GM12878 (cell line): ENCODE measurements around the gene USP11. TPM values are rescaled to one million over a fixed set of nuclear protein-coding genes. Genes with fewer than 3 reads are reported as not detected.

Experiments
- ATAC-seq: fragments of 200-7000 bp; cut with Tn5 transposase; 3 replicates; pipeline ENCODE4 v1.9.1; 2020; ENCODE audit warnings: mild to moderate bottlenecking, moderate library complexity
- BruUV-seq: library from RNA; stranded (reverse); fragments of 400-500 nt; replicated peaks from 2 replicates; lab custom pipeline; 2021; lab: Mats Ljungman, UMichigan
- CTCF ChIA-PET: fragments of 300-600 bp; sonication (Branson Sonifier 250); formaldehyde crosslinking; extraction: SDS; loops from one replicate; lab custom pipeline; 2021; ENCODE audit warnings: inconsistent platforms; lab: Yijun Ruan, JAX
- POLR2A ChIA-PET: fragments of 350-600 bp; formaldehyde crosslinking; extraction: SDS; loops from one replicate; lab custom pipeline; 2021; ENCODE audit warnings: inconsistent platforms; lab: Charles Lee
- RAD21 ChIA-PET: fragments of 300-600 bp; sonication (Branson Sonifier 250); formaldehyde crosslinking; loops from one replicate; lab custom pipeline; 2023; ENCODE audit warnings: antibody characterized with exemption; ENCODE audit not compliant: unreplicated experiment; lab: Charles Lee
- SMC1A ChIA-PET: fragments of 300-600 bp; sonication (Branson Sonifier 250); formaldehyde crosslinking; loops from one replicate; lab custom pipeline; 2023; ENCODE audit not compliant: unreplicated experiment, uncharacterized antibody; lab: Charles Lee
- DNase-seq: peaks from one replicate; pipeline ENCODE4 v3.0.0-alpha.2; 2011; ENCODE audit warnings: low read depth, low spot score
- FAIRE-seq: peaks from 3 replicates; lab custom pipeline; 2011; peaks lifted over from hg19 to GRCh38; lab: Jason Lieb, UNC
- H2AFZ ChIP-seq: 2 replicates; pipeline ENCODE4 v1.6.0; 2011; ENCODE audit warnings: low read depth, low read length, control low read depth; ENCODE audit not compliant: control insufficient read depth
- H3K27ac ChIP-seq: 2 replicates; pipeline ENCODE4 v1.5.1; 2011; ENCODE audit warnings: control low read depth; ENCODE audit not compliant: control insufficient read depth, insufficient read depth
- H3K27me3 ChIP-seq, 2 experiments: replicated peaks in 1 of 2; 2 replicates each; pipeline versions ENCODE4 v1.6.0 to v1.6.1; 2011; ENCODE audit warnings: low read length in 1 of 2; ENCODE audit not compliant: control insufficient read depth in 2 of 2, insufficient read depth in 2 of 2
- H3K36me3 ChIP-seq, 2 experiments: 2 replicates each; pipeline ENCODE4 v1.5.1; 2011; ENCODE audit warnings: low read length in 1 of 2; ENCODE audit not compliant: control insufficient read depth in 2 of 2, insufficient read depth in 2 of 2
- H3K4me1 ChIP-seq: 2 replicates; pipeline ENCODE4 v1.6.1; 2011; ENCODE audit warnings: mild to moderate bottlenecking, low read length, moderate library complexity, mixed read lengths; ENCODE audit not compliant: control insufficient read depth, insufficient read depth
- H3K4me2 ChIP-seq: 2 replicates; pipeline ENCODE4 v1.6.0; 2011; ENCODE audit warnings: control low read depth; ENCODE audit not compliant: control insufficient read depth, insufficient read depth
- H3K4me3 ChIP-seq: fragments of 200-600 bp; sonication (generic); 2 replicates; pipeline ENCODE4 v1.5.1; 2016
- H3K79me2 ChIP-seq: 2 replicates; pipeline ENCODE4 v1.6.0; 2011; ENCODE audit warnings: low read length; ENCODE audit not compliant: control insufficient read depth, insufficient read depth
- H3K9ac ChIP-seq: 2 replicates; pipeline ENCODE4 v1.8.0; 2011; ENCODE audit warnings: low read length, control low read depth, mixed read lengths; ENCODE audit not compliant: control insufficient read depth, insufficient read depth
- H3K9me3 ChIP-seq: replicated peaks from 3 replicates; pipeline ENCODE4 v1.5.1; 2011; ENCODE audit warnings: mild to moderate bottlenecking, low read length; ENCODE audit not compliant: control insufficient read depth, insufficient read depth
- H4K20me1 ChIP-seq: 2 replicates; pipeline ENCODE4 v1.6.0; 2011; ENCODE audit not compliant: control insufficient read depth, insufficient read depth
- CREB1 ChIP-seq: IDR thresholded peaks from 2 replicates; pipeline ENCODE4 v1.6.1; 2012; ENCODE audit warnings: low read depth, mild to moderate bottlenecking, inconsistent platforms
- SMAD5 ChIP-seq: IDR thresholded peaks from 2 replicates; pipeline ENCODE4 v1.6.1; 2016; ENCODE audit warnings: antibody characterized with exemption, low read depth
- TARDBP ChIP-seq: IDR thresholded peaks from 2 replicates; pipeline ENCODE4 v1.6.1; 2016; ENCODE audit warnings: borderline replicate concordance
- TCF7 ChIP-seq: IDR thresholded peaks from 2 replicates; pipeline ENCODE4 v1.6.1; 2014; ENCODE audit warnings: antibody characterized with exemption, borderline replicate concordance
- ZBTB33 ChIP-seq: fragments of 450-650 bp; IDR thresholded peaks from 2 replicates; pipeline ENCODE4 v1.6.1; 2017; ENCODE audit warnings: mild to moderate bottlenecking
- ZNF207 ChIP-seq: fragments of 450-650 bp; IDR thresholded peaks from 2 replicates; pipeline ENCODE4 v1.6.1; 2014; ENCODE audit warnings: antibody characterized with exemption, mild to moderate bottlenecking, borderline replicate concordance
- WGBS: methylation state at CpG from one replicate; pipeline ENCODE4 v1.1.6; 2016; ENCODE audit warnings: low lambda C conversion rate; ENCODE audit not compliant: insufficient replicate concordance, insufficient coverage; ENCODE audit errors: missing lambda C conversion rate; 5-methylcytosine and 5-hydroxymethylcytosine counted together
- in situ Hi-C: fragments of 300-500 bp; cut with MboI; formaldehyde crosslinking; loops from 9 replicates; pipeline ENCODE4 v1.14.3; 2018; ENCODE audit warnings: mixed read lengths
- intact Hi-C: fragments of 100-400 bp; cut with micrococcal nuclease; formaldehyde crosslinking; loops from one replicate; pipeline ENCODE4 v1.14.2; 2022; ENCODE audit not compliant: unreplicated experiment
- polyA plus RNA-seq, 11 experiments: library from polyadenylated mRNA; depleted of rRNA in 4 of 11; unstranded in 6 of 11; stranded (reverse) in 5 of 11; fragments of >200 nt; fragmentation: Nextera tagmentation in 4 of 11; fragmentation: Illumina TruSeq in 1 of 11; extraction: Ambion mirVana in 4 of 11; extraction: Trizol in 1 of 11; gene quantifications; 1 replicate in 1 of 11; 2 replicates in 10 of 11; pipeline versions ENCODE4 v1.2.1 to v1.2.3, GENCODE V29; 2011 to 2016; ENCODE audit warnings: inconsistent platforms in 2 of 11, missing spikeins in 2 of 11, low read depth in 1 of 11
- total RNA-seq, 4 experiments: library from RNA; depleted of rRNA in 3 of 4; stranded (reverse); fragments of >200 nt in 3 of 4; fragmentation: Illumina TruSeq in 1 of 4; extraction: Trizol in 1 of 4; gene quantifications; 2 replicates each; pipeline versions ENCODE4 v1.2.1 to v1.2.3, GENCODE V29; 2013 to 2021
- TF ChIP-seq, protein P1 (sequence below): IDR thresholded peaks from 2 replicates; pipeline ENCODE4 v1.6.1; 2012; ENCODE audit warnings: mild to moderate bottlenecking, low read depth, low read length

Gene USP11
- total and polyA plus RNA-seq, 10 of the 15 experiments (the other 5 are each of a cell fraction or from before 2014, with no cell fraction given), result 3.3 to 44.0 (median 20.9) TPM

- intact Hi-C loops, result no loop called here
- H3K27me3 ChIP-seq, result no peaks in the 10 kb centered on the region
- H3K36me3 ChIP-seq, result no peaks in the 10 kb centered on the region
- ChIA-PET CTCF (interaction anchor here (1.1 kb wide), 1 partner anchor 16 kb away, joined by 3 read pairs; no protein-coding TSS in a partner anchor), SMC1A (no interaction called here)
- BruUV-seq, result no TSS peak
- no peaks in the 10 kb centered on the region for H4K20me1 ChIP-seq
- no peak for ATAC-seq
- H2AFZ ChIP-seq, result no peak overlapping the region
- no peak overlapping the region for H3K9ac ChIP-seq
- DNase-seq, result no peak
- no peak overlapping the region for H3K4me2 ChIP-seq
- no peak overlapping the region for H3K4me3 ChIP-seq
- H3K79me2 ChIP-seq, result no peaks in the 10 kb centered on the region
- TF ChIP-seq ZNF207, result no peak
- no peak for TF ChIP-seq ZBTB33
- TF ChIP-seq, all 136 proteins: peak for 0
- in situ Hi-C loops, result no loop called here
- ChIA-PET RAD21 (no interaction called here), POLR2A (no interaction called here)
- 60% methylated on average over 5 of the region's 5 CpGs for WGBS
- Histone ChIP-seq H3K9me3 (no peaks in the 10 kb centered on the region), H3K27ac (no peak overlapping the region), H3K4me1 (no peaks in the 10 kb centered on the region)
- no peak for FAIRE-seq
These were observed 64.1 kb downstream of the USP11 start for GRCh38 chrX:47296766-47297365.

- SMC1A ChIA-PET, result no interaction called here
- H3K4me1 ChIP-seq, result no peaks in the 10 kb centered on the region
- no peak overlapping the region for H3K4me2 ChIP-seq
- no peaks in the 10 kb centered on the region for H4K20me1 ChIP-seq
- RAD21 ChIA-PET, result no interaction called here
- no peaks in the 10 kb centered on the region for H3K36me3 ChIP-seq
- no peaks in the 10 kb centered on the region for H3K27me3 ChIP-seq
- ATAC-seq (no peak), FAIRE-seq (no peak), DNase-seq (no peak)
- no peak overlapping the region for H2AFZ ChIP-seq
- in situ Hi-C loops (no loop called here), intact Hi-C loops (no loop called here)
- CTCF ChIA-PET, result interaction anchor here (1.1 kb wide), 1 partner anchor 15 kb away, joined by 3 read pairs; no protein-coding TSS in a partner anchor
- H3K27ac ChIP-seq, result no peak overlapping the region
- WGBS, result 42% methylated on average over 5 of the region's 5 CpGs
- no peak overlapping the region for H3K9ac ChIP-seq
- POLR2A ChIA-PET, result no interaction called here
- BruUV-seq, result no TSS peak
- no peaks in the 10 kb centered on the region for H3K9me3 ChIP-seq
- no peak overlapping the region for H3K4me3 ChIP-seq
- no peaks in the 10 kb centered on the region for H3K79me2 ChIP-seq
- TF ChIP-seq TARDBP (no peak), CREB1 (no peak), SMAD5 (no peak), TCF7 (no peak)
- TF ChIP-seq, protein P1, sequence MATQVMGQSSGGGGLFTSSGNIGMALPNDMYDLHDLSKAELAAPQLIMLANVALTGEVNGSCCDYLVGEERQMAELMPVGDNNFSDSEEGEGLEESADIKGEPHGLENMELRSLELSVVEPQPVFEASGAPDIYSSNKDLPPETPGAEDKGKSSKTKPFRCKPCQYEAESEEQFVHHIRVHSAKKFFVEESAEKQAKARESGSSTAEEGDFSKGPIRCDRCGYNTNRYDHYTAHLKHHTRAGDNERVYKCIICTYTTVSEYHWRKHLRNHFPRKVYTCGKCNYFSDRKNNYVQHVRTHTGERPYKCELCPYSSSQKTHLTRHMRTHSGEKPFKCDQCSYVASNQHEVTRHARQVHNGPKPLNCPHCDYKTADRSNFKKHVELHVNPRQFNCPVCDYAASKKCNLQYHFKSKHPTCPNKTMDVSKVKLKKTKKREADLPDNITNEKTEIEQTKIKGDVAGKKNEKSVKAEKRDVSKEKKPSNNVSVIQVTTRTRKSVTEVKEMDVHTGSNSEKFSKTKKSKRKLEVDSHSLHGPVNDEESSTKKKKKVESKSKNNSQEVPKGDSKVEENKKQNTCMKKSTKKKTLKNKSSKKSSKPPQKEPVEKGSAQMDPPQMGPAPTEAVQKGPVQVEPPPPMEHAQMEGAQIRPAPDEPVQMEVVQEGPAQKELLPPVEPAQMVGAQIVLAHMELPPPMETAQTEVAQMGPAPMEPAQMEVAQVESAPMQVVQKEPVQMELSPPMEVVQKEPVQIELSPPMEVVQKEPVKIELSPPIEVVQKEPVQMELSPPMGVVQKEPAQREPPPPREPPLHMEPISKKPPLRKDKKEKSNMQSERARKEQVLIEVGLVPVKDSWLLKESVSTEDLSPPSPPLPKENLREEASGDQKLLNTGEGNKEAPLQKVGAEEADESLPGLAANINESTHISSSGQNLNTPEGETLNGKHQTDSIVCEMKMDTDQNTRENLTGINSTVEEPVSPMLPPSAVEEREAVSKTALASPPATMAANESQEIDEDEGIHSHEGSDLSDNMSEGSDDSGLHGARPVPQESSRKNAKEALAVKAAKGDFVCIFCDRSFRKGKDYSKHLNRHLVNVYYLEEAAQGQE, result no peak
These were observed 65.1 kb downstream of the USP11 start for GRCh38 chrX:47297874-47298273.
